Epithelial cell of esophagus (primary cell): Measurements from ENCODE around the gene SLC25A47.

Experiments used
- DNase-seq: peaks from one replicate; pipeline ENCODE4 v3.0.0; 2010; ENCODE audit warnings: low read depth
- H3K4me3 ChIP-seq: 2 replicates; pipeline ENCODE4 v1.5.1; 2011; ENCODE audit warnings: mild to moderate bottlenecking, low read length, control low read depth
- CTCF ChIP-seq: IDR thresholded peaks from 2 replicates; pipeline ENCODE4 v1.5.1; 2011; ENCODE audit warnings: low read depth, mild to moderate bottlenecking, low read length, control low read depth, inconsistent platforms; ENCODE audit not compliant: insufficient read depth; ENCODE audit errors: missing control alignments

Gene SLC25A47

GRCh38 chr14:100374270-100374669, 51.1 kb downstream of the SLC25A47 start:
- TF ChIP-seq CTCF = no peak
- no peak overlapping the region for H3K4me3 ChIP-seq
- DNase-seq = no peak

- H3K4me3 ChIP-seq = peak overlapping the region; percentile 78
- no peak for DNase-seq
- TF ChIP-seq CTCF = no peak
Observed at GRCh38 chr14:100374876-100375265, 51.7 kb downstream of the SLC25A47 start.

GRCh38 chr14:100375266-100375962, 52.3 kb downstream of the SLC25A47 start:
- no peak for TF ChIP-seq CTCF
- DNase-seq = peak; percentile 72
- peak overlapping the region; percentile 78 for H3K4me3 ChIP-seq

- TF ChIP-seq CTCF = no peak
- peak; percentile 97 for DNase-seq
- H3K4me3 ChIP-seq = peak within 1 kb of the TSS; percentile 78
Observed at GRCh38 chr14:100375963-100376735, 53.0 kb downstream of the SLC25A47 start, which contains the start of gene WDR25. TSS of gene WDR25 (plus strand) at chr14:100376485.

- peak overlapping the region; percentile 78 for H3K4me3 ChIP-seq
- peak; percentile 46 for DNase-seq
- TF ChIP-seq CTCF = peak; percentile 33
Observed at GRCh38 chr14:100376751-100377171, 53.6 kb downstream of the SLC25A47 start.
